Neural progenitor cell (in vitro differentiated cells): Measurements from ENCODE around the gene ZIC4. TPM values are rescaled to one million over a fixed set of nuclear protein-coding genes. Genes with fewer than 3 reads are reported as not detected.

Experiments
- DNase-seq: peaks from one replicate; pipeline ENCODE4 v3.0.0-alpha.2; 2016; ENCODE audit warnings: low spot score
- H2AFZ ChIP-seq: fragments of 200-600 bp; sonication (generic); replicated peaks from 2 replicates; pipeline ENCODE4 v1.6.1; 2016; ENCODE audit warnings: antibody characterized with exemption
- H3F3A ChIP-seq: fragments of 200-600 bp; sonication (generic); 2 replicates; pipeline ENCODE4 v1.6.1; 2016; ENCODE audit warnings: antibody characterized with exemption, low read depth
- H3K27ac ChIP-seq: fragments of 200-600 bp; sonication (generic); 2 replicates; pipeline ENCODE4 v1.5.1; 2016; ENCODE audit warnings: mild to moderate bottlenecking
- H3K27me3 ChIP-seq: fragments of 200-600 bp; sonication (generic); 2 replicates; pipeline ENCODE4 v1.6.1; 2016; ENCODE audit warnings: mild to moderate bottlenecking, moderate library complexity
- H3K36me3 ChIP-seq: fragments of 200-600 bp; sonication (generic); 2 replicates; pipeline ENCODE4 v1.5.1; 2016
- H3K4me1 ChIP-seq: fragments of 200-600 bp; sonication (generic); 2 replicates; pipeline ENCODE4 v1.6.1; 2016; ENCODE audit warnings: mixed run types
- H3K4me2 ChIP-seq: fragments of 200-600 bp; sonication (generic); 2 replicates; pipeline ENCODE4 v1.6.1; 2016
- H3K4me3 ChIP-seq: fragments of 200-600 bp; sonication (generic); 2 replicates; pipeline ENCODE4 v1.5.1; 2016
- H3K79me2 ChIP-seq: fragments of 200-600 bp; sonication (generic); 2 replicates; pipeline ENCODE4 v1.6.1; 2016; ENCODE audit warnings: low read depth
- H3K9ac ChIP-seq: fragments of 200-600 bp; sonication (generic); 2 replicates; pipeline ENCODE4 v1.6.1; 2016
- H3K9me3 ChIP-seq: fragments of 200-600 bp; sonication (generic); 2 replicates; pipeline ENCODE4 v1.5.1; 2016; ENCODE audit warnings: low read depth
- H4K20me1 ChIP-seq: fragments of 200-600 bp; sonication (generic); 2 replicates; pipeline ENCODE4 v1.6.1; 2016; ENCODE audit warnings: low read depth
- H3K27ac Mint-ChIP-seq: 3 replicates; pipeline ENCODE4 v1.8.0; 2021; ENCODE audit warnings: mixed read lengths
- H3K27me3 Mint-ChIP-seq: 2 replicates; pipeline ENCODE4 v1.8.0; 2022; ENCODE audit warnings: low read depth, mild to moderate bottlenecking, inconsistent platforms, moderate library complexity, mixed read lengths; ENCODE audit not compliant: insufficient read depth
- H3K36me3 Mint-ChIP-seq: 3 replicates; pipeline ENCODE4 v1.8.0; 2021; ENCODE audit warnings: mixed read lengths
- H3K4me1 Mint-ChIP-seq: 3 replicates; pipeline ENCODE4 v1.8.0; 2021; ENCODE audit warnings: mixed read lengths
- H3K4me3 Mint-ChIP-seq: 3 replicates; pipeline ENCODE4 v1.8.0; 2021; ENCODE audit warnings: mild to moderate bottlenecking, moderate library complexity, mixed read lengths
- H3K9me3 Mint-ChIP-seq: 3 replicates; pipeline ENCODE4 v1.8.0; 2020; ENCODE audit warnings: mixed read lengths
- EZH2 ChIP-seq: fragments of 200-600 bp; sonication (generic); IDR thresholded peaks from 2 replicates; pipeline ENCODE4 v1.6.1; 2017; ENCODE audit warnings: antibody characterized with exemption, mild to moderate bottlenecking, moderate library complexity
- EZH2phosphoT487 ChIP-seq: fragments of 200-600 bp; sonication (generic); IDR thresholded peaks from 2 replicates; pipeline ENCODE4 v1.6.1; 2017; ENCODE audit warnings: antibody characterized with exemption
- total RNA-seq: library from RNA; depleted of rRNA; stranded (reverse); fragments of >200 nt; gene quantifications from 2 replicates; pipeline ENCODE4 v1.2.3, GENCODE V29; 2015; ENCODE audit warnings: low replicate concordance
- TF ChIP-seq, protein P1 (sequence below): fragments of 200-600 bp; sonication (generic); IDR thresholded peaks from 2 replicates; pipeline ENCODE4 v1.5.1; 2017; ENCODE audit warnings: antibody characterized with exemption, mild to moderate bottlenecking

Gene ZIC4
- total RNA-seq, 1 donor from 2014 or later = 0.64 TPM

- Mint-ChIP-seq H3K27me3 (peaks cover 24% of the 10 kb centered on the region), H3K4me1 (peaks cover 86% of the 10 kb centered on the region), H3K36me3 (peaks cover 42% of the 10 kb centered on the region), H3K27ac (no peak overlapping the region), H3K4me3 (peak overlapping the region; percentile 18), H3K9me3 (peaks cover 10% of the 10 kb centered on the region)
- Histone ChIP-seq H3K27me3 (peaks cover 100% of the 10 kb centered on the region), H3K4me1 (peaks cover 31% of the 10 kb centered on the region), H3K79me2 (no peaks in the 10 kb centered on the region), H3F3A (peaks cover 37% of the 10 kb centered on the region), H2AFZ (no peak overlapping the region), H4K20me1 (peaks cover 50% of the 10 kb centered on the region), H3K36me3 (no peaks in the 10 kb centered on the region), H3K27ac (no peak overlapping the region), H3K4me2 (no peak overlapping the region), H3K9me3 (no peaks in the 10 kb centered on the region), H3K9ac (no peak overlapping the region), H3K4me3 (no peak overlapping the region)
- no peak for DNase-seq
- TF ChIP-seq EZH2 (no peak), EZH2phosphoT487 (no peak)
- TF ChIP-seq, protein P1, sequence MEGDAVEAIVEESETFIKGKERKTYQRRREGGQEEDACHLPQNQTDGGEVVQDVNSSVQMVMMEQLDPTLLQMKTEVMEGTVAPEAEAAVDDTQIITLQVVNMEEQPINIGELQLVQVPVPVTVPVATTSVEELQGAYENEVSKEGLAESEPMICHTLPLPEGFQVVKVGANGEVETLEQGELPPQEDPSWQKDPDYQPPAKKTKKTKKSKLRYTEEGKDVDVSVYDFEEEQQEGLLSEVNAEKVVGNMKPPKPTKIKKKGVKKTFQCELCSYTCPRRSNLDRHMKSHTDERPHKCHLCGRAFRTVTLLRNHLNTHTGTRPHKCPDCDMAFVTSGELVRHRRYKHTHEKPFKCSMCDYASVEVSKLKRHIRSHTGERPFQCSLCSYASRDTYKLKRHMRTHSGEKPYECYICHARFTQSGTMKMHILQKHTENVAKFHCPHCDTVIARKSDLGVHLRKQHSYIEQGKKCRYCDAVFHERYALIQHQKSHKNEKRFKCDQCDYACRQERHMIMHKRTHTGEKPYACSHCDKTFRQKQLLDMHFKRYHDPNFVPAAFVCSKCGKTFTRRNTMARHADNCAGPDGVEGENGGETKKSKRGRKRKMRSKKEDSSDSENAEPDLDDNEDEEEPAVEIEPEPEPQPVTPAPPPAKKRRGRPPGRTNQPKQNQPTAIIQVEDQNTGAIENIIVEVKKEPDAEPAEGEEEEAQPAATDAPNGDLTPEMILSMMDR = no peak
Observed at GRCh38 chr3:147400999-147401398, 5.3 kb downstream of the ZIC4 start.

GRCh38 chr3:147400111-147400510, 6.2 kb downstream of the ZIC4 start:
- TF ChIP-seq, protein P1 = no peak
- TF ChIP-seq EZH2 (no peak), EZH2phosphoT487 (no peak)

DNA sequence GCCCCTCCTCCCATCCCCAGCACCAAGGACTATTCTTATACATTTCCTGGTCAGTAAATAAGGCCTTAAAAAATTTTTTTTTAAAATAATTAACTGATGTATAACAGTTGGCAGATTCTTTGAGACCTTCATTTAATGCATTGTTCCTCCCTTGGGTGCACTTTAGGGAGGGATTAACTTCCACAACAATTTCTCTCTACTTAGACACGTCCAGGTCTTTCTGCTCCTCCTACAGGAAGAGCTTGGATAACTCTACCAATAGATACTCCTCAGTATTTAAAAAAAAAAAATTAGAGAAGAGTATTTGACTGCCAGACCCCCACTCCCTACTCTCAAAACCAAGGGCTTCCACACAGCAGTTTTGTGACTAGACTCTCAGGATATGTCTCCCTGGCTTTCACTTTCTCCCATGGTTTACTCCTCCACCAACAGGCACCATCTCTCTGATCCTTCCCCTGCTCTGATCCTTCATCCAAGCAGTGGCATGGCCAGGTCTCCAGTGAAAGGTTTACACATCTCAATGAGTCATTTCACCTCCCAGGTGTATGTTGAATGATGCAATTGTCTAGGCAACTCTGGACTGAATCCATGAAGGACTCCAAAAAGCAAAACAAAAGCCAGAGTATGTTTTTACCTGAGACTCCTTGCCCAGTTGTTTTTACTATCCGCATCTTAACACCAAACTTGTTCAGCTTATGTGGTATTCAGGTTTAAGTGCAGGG, 7.4 kb downstream of the ZIC4 start:
- Mint-ChIP-seq H3K4me3 (peak overlapping the region; percentile 91), H3K27ac (peak overlapping the region; percentile 100), H3K4me1 (peaks cover 83% of the 10 kb centered on the region), H3K27me3 (peaks cover 31% of the 10 kb centered on the region), H3K36me3 (peaks cover 61% of the 10 kb centered on the region), H3K9me3 (peaks cover 10% of the 10 kb centered on the region)
- no peaks in the 10 kb centered on the region for H3K79me2 ChIP-seq
- TF ChIP-seq EZH2 = peak; percentile 12
- TF ChIP-seq, protein P1 = no peak
- no peak overlapping the region for H3K9ac ChIP-seq
- DNase-seq = no peak
- H3K27ac ChIP-seq = no peak overlapping the region
- peaks cover 100% of the 10 kb centered on the region for H3K27me3 ChIP-seq
- H3K4me3 ChIP-seq = no peak overlapping the region
- peaks cover 41% of the 10 kb centered on the region for H3F3A ChIP-seq
- H3K9me3 ChIP-seq = no peaks in the 10 kb centered on the region
- H3K36me3 ChIP-seq = no peaks in the 10 kb centered on the region
- H3K4me1 ChIP-seq = peaks cover 32% of the 10 kb centered on the region
- no peak overlapping the region for H2AFZ ChIP-seq
- peak overlapping the region; percentile 75 for H3K4me2 ChIP-seq
- H4K20me1 ChIP-seq = peaks cover 51% of the 10 kb centered on the region

More at GRCh38 chr3:147400111-147400510, 6.2 kb downstream of the ZIC4 start:
- Histone ChIP-seq H3K36me3 (no peaks in the 10 kb centered on the region), H3K9ac (no peak overlapping the region), H3K27ac (no peak overlapping the region), H3K79me2 (no peaks in the 10 kb centered on the region), H3K4me2 (no peak overlapping the region), H3K27me3 (peaks cover 100% of the 10 kb centered on the region), H2AFZ (no peak overlapping the region), H3K4me1 (peaks cover 27% of the 10 kb centered on the region), H3K4me3 (no peak overlapping the region), H3K9me3 (no peaks in the 10 kb centered on the region), H3F3A (peaks cover 37% of the 10 kb centered on the region), H4K20me1 (peaks cover 50% of the 10 kb centered on the region)
- H3K4me1 Mint-ChIP-seq = peaks cover 86% of the 10 kb centered on the region
- peaks cover 51% of the 10 kb centered on the region for H3K36me3 Mint-ChIP-seq
- H3K9me3 Mint-ChIP-seq = peaks cover 10% of the 10 kb centered on the region
- no peak for DNase-seq
- H3K4me3 Mint-ChIP-seq = peak overlapping the region; percentile 91
- H3K27me3 Mint-ChIP-seq = peaks cover 23% of the 10 kb centered on the region
- no peak overlapping the region for H3K27ac Mint-ChIP-seq
